Stimulated activated memory B cell treated with anti-CD40 and anti-IgM and Interleukin-4, amounts not matched to agents 10 μg/mL and 1 μg/mL and 100 μg/mL, for 72 hours (primary cell): Measurements from ENCODE around the gene CIAO3.
"Not testable (repeated sequence)": the region's sequence is repeated elsewhere in the genome, so short reads cannot be mapped to it uniquely, and the experiment has no call there.

Source experiments
- ATAC-seq: fragments of 150-1000 bp; cut with Tn5 transposase; 2 replicates; pipeline ENCODE4 v1.10.0; 2021
- H3K27ac Mint-ChIP-seq: one replicate; pipeline ENCODE4 v1.8.0; 2022; ENCODE audit warnings: mild to moderate bottlenecking, mixed read lengths
- H3K27me3 Mint-ChIP-seq: one replicate; pipeline ENCODE4 v1.8.0; 2022; ENCODE audit warnings: mixed read lengths
- H3K36me3 Mint-ChIP-seq: one replicate; pipeline ENCODE4 v1.8.0; 2022; ENCODE audit warnings: mixed read lengths
- H3K4me1 Mint-ChIP-seq: one replicate; pipeline ENCODE4 v1.8.0; 2022; ENCODE audit warnings: mixed read lengths
- H3K4me3 Mint-ChIP-seq: one replicate; pipeline ENCODE4 v1.8.0; 2022; ENCODE audit warnings: mild to moderate bottlenecking, moderate library complexity, mixed read lengths
- H3K9me3 Mint-ChIP-seq: one replicate; pipeline ENCODE4 v1.8.0; 2022; ENCODE audit warnings: mixed read lengths

CIAO3 gene

DNA sequence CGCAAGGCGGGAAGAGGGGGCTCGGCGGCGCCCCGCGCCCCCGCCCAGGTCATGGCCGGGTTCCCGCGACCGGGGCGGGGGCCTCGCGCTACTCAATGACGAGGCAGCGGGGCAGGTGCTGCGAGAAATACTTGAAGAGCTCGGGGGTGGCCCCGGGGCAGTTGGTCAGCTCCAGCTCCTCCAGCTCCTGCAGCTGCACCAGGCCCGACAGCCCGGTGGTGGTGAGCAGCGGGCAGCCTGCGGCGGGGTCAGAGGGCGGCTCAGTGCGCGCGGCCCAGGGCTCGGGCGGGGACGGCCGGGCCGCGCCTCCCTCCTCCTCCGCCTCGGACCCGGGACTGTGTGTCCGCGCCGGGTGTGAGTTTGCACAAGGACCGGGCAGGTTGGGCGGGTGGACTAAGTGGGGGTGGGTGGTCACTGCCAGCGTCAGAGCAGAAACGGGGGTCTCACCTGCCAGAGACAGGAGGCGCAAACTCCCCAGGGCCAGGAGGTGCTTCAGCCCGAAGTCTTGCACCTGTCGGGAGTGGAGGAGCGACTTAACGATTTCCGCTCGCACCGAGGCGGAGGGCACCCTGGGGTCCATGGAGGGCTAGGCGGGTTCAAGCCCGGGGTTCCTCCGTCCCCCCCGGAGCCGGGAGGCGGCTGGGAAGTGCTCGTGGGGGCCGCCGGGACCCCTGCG lies 46.5 kb downstream of the CIAO3 start:
- H3K9me3 Mint-ChIP-seq = peaks cover 5% of the 10 kb centered on the region
- H3K4me3 Mint-ChIP-seq = peak overlapping the region; percentile 67
- H3K27me3 Mint-ChIP-seq = peaks cover 41% of the 10 kb centered on the region
- H3K27ac Mint-ChIP-seq = no peak overlapping the region
- peaks cover 41% of the 10 kb centered on the region for H3K4me1 Mint-ChIP-seq
- ATAC-seq = no peak
- H3K36me3 Mint-ChIP-seq = no peaks in the 10 kb centered on the region

DNA sequence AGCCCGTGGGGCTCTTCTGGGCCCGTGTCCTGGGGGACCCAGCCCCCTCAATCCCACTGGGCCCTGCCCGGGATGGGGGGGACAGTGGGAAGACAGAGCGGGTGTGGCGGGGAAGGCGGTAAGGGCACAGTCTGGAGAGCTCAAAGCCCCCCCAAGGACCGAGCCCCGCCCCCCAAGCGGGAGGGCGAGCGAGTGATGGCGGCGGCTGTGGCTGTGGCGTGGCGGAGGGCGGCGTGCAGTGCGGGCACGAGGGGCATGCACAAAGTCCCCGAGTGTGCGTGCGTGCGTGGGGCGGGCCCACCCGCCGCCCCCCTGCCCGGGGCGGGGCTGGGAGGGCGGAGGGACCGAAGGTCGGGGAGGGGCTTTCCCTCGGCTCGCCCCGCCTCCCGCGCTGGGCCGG lies 47.0 kb downstream of the CIAO3 start:
- H3K27me3 Mint-ChIP-seq = peaks cover 38% of the 10 kb centered on the region
- H3K36me3 Mint-ChIP-seq = no peaks in the 10 kb centered on the region
- peaks cover 5% of the 10 kb centered on the region for H3K9me3 Mint-ChIP-seq
- H3K27ac Mint-ChIP-seq = no peak overlapping the region
- peak; percentile 3 for ATAC-seq
- peak overlapping the region; percentile 69 for H3K4me3 Mint-ChIP-seq
- H3K4me1 Mint-ChIP-seq = peaks cover 44% of the 10 kb centered on the region

- H3K27ac Mint-ChIP-seq = no peak overlapping the region
- H3K9me3 Mint-ChIP-seq = peaks cover 5% of the 10 kb centered on the region
- peaks cover 48% of the 10 kb centered on the region for H3K4me1 Mint-ChIP-seq
- H3K27me3 Mint-ChIP-seq = peaks cover 34% of the 10 kb centered on the region
- peak overlapping the region; percentile 69 for H3K4me3 Mint-ChIP-seq
- no peaks in the 10 kb centered on the region for H3K36me3 Mint-ChIP-seq
- no peak for ATAC-seq
Observed at GRCh38 chr16:693364-693763, 47.4 kb downstream of the CIAO3 start.

DNA sequence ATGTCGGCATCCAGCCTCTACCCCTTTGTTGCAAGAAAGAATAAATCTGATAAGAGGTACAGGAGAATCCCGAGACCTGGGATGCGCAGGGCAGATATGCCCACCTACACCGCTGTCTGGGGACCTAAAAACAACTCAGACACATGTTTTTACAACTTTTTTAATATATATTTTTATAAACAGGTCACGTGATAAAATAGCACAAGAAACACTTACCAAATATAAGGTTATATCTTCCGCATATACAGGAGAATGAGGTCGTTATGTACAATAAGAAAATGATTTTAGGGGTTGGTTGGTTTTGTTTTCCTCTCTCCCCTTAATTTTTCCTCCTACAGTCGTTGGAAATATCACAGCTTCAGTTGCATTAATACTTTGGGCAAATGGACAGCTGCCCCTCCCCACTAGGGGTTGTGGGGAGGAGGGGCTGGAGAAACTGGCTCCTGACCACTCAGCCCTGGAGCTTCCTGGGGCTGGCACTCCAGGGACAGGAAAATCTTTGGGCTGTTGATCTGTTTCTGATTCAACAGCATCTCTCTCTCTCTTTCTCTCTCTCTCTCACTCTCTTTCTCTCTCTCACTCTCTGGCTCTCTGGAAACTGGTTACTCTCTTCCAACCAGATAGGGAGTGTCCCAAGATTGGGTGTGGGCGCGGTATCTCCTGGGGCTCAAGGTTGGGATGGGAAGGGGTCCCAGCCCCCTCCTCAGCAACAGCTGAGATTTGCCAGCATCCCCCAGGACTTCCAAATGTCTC lies 48.3 kb downstream of the CIAO3 start:
- Mint-ChIP-seq H3K4me1 (peaks cover 49% of the 10 kb centered on the region), H3K9me3 (peaks cover 5% of the 10 kb centered on the region), H3K4me3 (no peak overlapping the region), H3K36me3 (no peaks in the 10 kb centered on the region), H3K27ac (no peak overlapping the region), H3K27me3 (peaks cover 31% of the 10 kb centered on the region)
- ATAC-seq = no peak

- not testable (repeated sequence) for ATAC-seq
- peaks cover 48% of the 10 kb centered on the region for H3K4me1 Mint-ChIP-seq
- H3K27me3 Mint-ChIP-seq = peaks cover 20% of the 10 kb centered on the region
Observed at GRCh38 chr16:691242-691641, 49.6 kb downstream of the CIAO3 start.

DNA sequence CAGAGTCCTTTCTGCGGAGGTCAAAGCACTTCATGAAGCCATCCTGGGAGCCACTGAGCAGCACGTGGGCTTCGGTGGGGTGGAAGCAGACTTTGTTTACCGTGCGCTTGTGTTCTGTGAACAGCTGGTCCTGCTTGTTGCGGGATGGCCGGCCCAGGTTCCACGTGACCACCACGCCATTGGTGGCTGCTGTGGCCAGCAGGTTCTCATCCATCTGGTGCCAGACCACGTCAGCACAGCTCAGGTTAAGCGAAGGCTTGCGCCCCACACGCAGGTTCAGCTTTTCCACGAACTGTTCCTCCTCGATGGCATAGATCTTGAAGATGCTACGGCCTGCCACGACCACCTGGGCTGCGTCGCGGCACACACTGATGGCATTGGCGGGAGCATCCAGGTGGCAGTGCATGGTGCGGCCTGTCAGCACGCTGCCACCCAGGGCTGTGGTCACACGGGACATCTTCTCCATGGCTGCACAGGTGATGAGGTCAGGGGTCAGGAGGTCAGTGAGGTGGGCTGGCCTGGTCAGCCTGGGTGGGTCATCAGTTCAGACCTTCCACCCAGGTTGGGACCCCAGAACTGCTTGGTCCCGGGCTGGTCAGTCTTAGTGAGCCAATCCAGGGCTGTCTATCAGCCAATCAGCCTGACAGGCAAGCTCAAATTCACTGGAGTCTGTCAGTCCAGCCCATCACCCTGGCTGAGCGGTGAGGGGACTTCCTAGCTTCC lies 51.5 kb downstream of the CIAO3 start:
- H3K4me1 Mint-ChIP-seq = peaks cover 43% of the 10 kb centered on the region
- peaks cover 7% of the 10 kb centered on the region for H3K36me3 Mint-ChIP-seq
- H3K9me3 Mint-ChIP-seq = peaks cover 5% of the 10 kb centered on the region
- peaks cover 11% of the 10 kb centered on the region for H3K27me3 Mint-ChIP-seq
- ATAC-seq = no peak
- H3K27ac Mint-ChIP-seq = peak overlapping the region; percentile 90
- H3K4me3 Mint-ChIP-seq = peak overlapping the region; percentile 89

More at GRCh38 chr16:691242-691641, 49.6 kb downstream of the CIAO3 start:
- Mint-ChIP-seq H3K4me3 (peak overlapping the region; percentile 64), H3K27ac (peak overlapping the region; percentile 90)
- H3K36me3 Mint-ChIP-seq, H3K9me3 Mint-ChIP-seq: not testable (repeated sequence)

GRCh38 chr16:687499-687898 lies 53.3 kb downstream of the CIAO3 start:
- no peak overlapping the region for H3K27ac Mint-ChIP-seq

GRCh38 chr16:686459-687260 lies 54.1 kb downstream of the CIAO3 start:
- Mint-ChIP-seq H3K36me3 (peaks cover 22% of the 10 kb centered on the region), H3K27me3 (no peaks in the 10 kb centered on the region), H3K4me3 (no peak overlapping the region), H3K9me3 (peaks cover 5% of the 10 kb centered on the region), H3K27ac (no peak overlapping the region), H3K4me1 (peaks cover 55% of the 10 kb centered on the region)
- no peak for ATAC-seq

More at GRCh38 chr16:687499-687898, 53.3 kb downstream of the CIAO3 start:
- peaks cover 14% of the 10 kb centered on the region for H3K36me3 Mint-ChIP-seq
- no peaks in the 10 kb centered on the region for H3K27me3 Mint-ChIP-seq
- peaks cover 5% of the 10 kb centered on the region for H3K9me3 Mint-ChIP-seq
- no peak for ATAC-seq
- peaks cover 48% of the 10 kb centered on the region for H3K4me1 Mint-ChIP-seq
- no peak overlapping the region for H3K4me3 Mint-ChIP-seq

DNA sequence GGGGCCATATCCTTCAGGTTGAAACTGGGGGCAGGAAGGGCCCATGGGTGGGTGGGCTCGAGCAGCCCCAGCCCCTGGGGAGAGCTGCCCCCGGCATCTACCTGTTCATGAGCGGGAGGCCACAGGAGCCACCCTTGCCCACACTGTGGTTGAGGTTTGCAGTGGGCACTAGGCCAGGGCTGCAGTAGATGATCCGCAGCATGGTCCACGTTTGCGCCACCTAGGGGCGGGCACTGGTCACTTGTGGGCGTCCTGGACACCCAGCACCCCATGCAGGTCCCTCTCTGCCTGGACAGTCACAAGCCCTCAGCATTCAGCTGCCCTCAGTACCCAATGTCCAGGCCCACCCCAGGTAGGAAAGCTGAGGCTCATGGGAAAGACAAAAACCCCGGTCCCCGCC lies 54.8 kb downstream of the CIAO3 start:
- Mint-ChIP-seq H3K36me3 (peaks cover 25% of the 10 kb centered on the region), H3K27me3 (no peaks in the 10 kb centered on the region), H3K9me3 (peaks cover 2% of the 10 kb centered on the region), H3K27ac (no peak overlapping the region), H3K4me3 (peak overlapping the region; percentile 39), H3K4me1 (peaks cover 58% of the 10 kb centered on the region)
- ATAC-seq = no peak

- Mint-ChIP-seq H3K27me3 (no peaks in the 10 kb centered on the region), H3K4me3 (no peak overlapping the region), H3K4me1 (peaks cover 51% of the 10 kb centered on the region), H3K27ac (peak overlapping the region; percentile 81), H3K9me3 (no peaks in the 10 kb centered on the region), H3K36me3 (peaks cover 25% of the 10 kb centered on the region)
- ATAC-seq = no peak
Observed at GRCh38 chr16:684961-685696, 55.7 kb downstream of the CIAO3 start.

GRCh38 chr16:684071-684794 lies 56.6 kb downstream of the CIAO3 start, which contains the start of gene JMJD8:
Gene JMJD8, minus strand, starts transcription at chr16:684334. Its CDS starts 15 bp downstream, at chr16:684319.
- Mint-ChIP-seq H3K36me3 (peaks cover 25% of the 10 kb centered on the region), H3K4me1 (peaks cover 52% of the 10 kb centered on the region), H3K27me3 (no peaks in the 10 kb centered on the region), H3K4me3 (peak within 1 kb of the TSS; percentile 85), H3K27ac (peak within 1 kb of the TSS; percentile 81), H3K9me3 (no peaks in the 10 kb centered on the region)
- peak; percentile 86 for ATAC-seq

DNA sequence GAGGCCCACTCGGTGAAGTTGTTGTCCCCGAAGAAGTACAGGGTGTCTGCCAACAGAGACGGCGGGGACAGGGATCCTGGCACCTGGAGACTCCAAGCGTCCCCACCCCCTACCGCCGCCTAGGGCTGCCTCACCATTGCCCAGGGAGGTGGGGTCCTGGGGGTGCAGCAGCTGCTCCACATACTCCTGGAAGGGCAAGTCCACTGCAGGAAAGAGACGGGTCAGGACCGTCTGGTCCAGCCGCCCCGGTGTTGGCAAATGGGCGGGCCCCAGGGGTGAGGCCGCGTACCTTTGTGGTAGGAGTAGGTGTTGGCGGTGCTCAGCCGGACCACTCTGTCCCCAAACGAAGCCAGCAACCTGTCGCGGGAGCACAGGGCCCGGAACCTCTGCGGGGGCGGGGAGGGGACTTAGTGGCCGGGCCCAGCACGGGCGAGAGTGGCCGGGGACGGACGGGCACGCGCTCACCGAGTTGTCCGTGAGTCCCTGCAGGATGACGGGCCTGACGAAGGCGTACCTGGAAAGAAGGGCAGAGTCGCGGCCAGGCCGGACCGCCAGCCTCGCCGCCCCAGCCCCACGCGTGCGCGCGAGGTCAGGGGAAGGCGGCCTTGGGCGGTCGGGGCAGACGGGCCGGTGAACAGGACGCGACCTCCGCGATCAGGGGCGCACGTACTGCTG lies 57.3 kb downstream of the CIAO3 start:
- peaks cover 25% of the 10 kb centered on the region for H3K36me3 Mint-ChIP-seq
- peak overlapping the region; percentile 81 for H3K27ac Mint-ChIP-seq
- H3K4me3 Mint-ChIP-seq = peak overlapping the region; percentile 84
- no peaks in the 10 kb centered on the region for H3K9me3 Mint-ChIP-seq
- H3K4me1 Mint-ChIP-seq = peaks cover 51% of the 10 kb centered on the region
- no peaks in the 10 kb centered on the region for H3K27me3 Mint-ChIP-seq
- ATAC-seq = no peak
